ENCODE measurements around the gene PMF1.

DNA sequence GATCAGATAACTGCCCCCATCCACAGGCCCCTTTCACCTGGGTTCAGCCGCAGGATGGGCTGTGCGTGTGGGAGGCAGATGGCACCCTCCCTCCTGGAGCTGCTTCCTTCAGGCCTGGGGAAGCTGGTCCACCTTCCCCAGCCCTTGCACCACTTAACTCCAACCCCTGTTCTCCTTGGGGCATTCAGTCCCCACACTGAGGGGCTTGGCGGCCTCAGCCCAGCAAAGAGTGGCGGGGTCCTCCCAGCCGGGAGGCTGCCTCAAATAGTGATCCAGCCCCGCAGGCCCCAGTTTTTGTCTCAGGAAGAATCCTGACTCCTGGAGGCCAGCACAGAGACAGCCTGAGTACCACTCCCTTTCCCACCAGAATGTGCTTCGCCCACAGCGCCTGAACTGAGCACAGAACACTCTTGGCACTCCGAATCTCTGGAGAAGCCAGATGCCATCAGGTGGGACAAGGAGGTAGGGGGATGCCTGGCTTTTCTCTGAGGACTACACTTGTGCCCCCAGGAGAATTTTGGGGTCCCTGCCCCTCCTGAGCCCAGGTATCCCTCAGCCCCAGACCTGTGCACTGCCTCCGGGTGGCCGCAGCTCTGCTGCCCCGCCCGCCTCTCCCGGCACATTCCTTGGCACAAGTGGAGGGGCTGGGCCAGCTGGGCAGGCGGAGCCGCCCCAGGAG is 34.1 kb downstream of the PMF1 start:
- TF ChIP-seq TOX (CRISPR knock-in tag; IDR thresholded peaks at IDR 0.05; ENCODE audit: borderline replicate concordance) (no peak), ESRRG (CRISPR knock-in tag; IDR thresholded peaks at IDR 0.05) (no peak), ZNF8 (CRISPR knock-in tag; IDR thresholded peaks at IDR 0.05) (no peak)
- TF ChIP-seq, protein P1, sequence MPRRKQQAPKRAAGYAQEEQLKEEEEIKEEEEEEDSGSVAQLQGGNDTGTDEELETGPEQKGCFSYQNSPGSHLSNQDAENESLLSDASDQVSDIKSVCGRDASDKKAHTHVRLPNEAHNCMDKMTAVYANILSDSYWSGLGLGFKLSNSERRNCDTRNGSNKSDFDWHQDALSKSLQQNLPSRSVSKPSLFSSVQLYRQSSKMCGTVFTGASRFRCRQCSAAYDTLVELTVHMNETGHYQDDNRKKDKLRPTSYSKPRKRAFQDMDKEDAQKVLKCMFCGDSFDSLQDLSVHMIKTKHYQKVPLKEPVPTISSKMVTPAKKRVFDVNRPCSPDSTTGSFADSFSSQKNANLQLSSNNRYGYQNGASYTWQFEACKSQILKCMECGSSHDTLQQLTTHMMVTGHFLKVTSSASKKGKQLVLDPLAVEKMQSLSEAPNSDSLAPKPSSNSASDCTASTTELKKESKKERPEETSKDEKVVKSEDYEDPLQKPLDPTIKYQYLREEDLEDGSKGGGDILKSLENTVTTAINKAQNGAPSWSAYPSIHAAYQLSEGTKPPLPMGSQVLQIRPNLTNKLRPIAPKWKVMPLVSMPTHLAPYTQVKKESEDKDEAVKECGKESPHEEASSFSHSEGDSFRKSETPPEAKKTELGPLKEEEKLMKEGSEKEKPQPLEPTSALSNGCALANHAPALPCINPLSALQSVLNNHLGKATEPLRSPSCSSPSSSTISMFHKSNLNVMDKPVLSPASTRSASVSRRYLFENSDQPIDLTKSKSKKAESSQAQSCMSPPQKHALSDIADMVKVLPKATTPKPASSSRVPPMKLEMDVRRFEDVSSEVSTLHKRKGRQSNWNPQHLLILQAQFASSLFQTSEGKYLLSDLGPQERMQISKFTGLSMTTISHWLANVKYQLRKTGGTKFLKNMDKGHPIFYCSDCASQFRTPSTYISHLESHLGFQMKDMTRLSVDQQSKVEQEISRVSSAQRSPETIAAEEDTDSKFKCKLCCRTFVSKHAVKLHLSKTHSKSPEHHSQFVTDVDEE (CRISPR knock-in tag; IDR thresholded peaks at IDR 0.05), result no peak
- TF ChIP-seq, protein P2, sequence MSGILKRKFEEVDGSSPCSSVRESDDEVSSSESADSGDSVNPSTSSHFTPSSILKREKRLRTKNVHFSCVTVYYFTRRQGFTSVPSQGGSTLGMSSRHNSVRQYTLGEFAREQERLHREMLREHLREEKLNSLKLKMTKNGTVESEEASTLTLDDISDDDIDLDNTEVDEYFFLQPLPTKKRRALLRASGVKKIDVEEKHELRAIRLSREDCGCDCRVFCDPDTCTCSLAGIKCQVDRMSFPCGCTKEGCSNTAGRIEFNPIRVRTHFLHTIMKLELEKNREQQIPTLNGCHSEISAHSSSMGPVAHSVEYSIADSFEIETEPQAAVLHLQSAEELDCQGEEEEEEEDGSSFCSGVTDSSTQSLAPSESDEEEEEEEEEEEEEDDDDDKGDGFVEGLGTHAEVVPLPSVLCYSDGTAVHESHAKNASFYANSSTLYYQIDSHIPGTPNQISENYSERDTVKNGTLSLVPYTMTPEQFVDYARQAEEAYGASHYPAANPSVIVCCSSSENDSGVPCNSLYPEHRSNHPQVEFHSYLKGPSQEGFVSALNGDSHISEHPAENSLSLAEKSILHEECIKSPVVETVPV (CRISPR knock-in tag; IDR thresholded peaks at IDR 0.05), result no peak
- TF ChIP-seq, protein P3, sequence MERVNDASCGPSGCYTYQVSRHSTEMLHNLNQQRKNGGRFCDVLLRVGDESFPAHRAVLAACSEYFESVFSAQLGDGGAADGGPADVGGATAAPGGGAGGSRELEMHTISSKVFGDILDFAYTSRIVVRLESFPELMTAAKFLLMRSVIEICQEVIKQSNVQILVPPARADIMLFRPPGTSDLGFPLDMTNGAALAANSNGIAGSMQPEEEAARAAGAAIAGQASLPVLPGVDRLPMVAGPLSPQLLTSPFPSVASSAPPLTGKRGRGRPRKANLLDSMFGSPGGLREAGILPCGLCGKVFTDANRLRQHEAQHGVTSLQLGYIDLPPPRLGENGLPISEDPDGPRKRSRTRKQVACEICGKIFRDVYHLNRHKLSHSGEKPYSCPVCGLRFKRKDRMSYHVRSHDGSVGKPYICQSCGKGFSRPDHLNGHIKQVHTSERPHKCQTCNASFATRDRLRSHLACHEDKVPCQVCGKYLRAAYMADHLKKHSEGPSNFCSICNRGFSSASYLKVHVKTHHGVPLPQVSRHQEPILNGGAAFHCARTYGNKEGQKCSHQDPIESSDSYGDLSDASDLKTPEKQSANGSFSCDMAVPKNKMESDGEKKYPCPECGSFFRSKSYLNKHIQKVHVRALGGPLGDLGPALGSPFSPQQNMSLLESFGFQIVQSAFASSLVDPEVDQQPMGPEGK (CRISPR knock-in tag; IDR thresholded peaks at IDR 0.05; ENCODE audit: borderline replicate concordance), result no peak
- TF ChIP-seq, protein P4, sequence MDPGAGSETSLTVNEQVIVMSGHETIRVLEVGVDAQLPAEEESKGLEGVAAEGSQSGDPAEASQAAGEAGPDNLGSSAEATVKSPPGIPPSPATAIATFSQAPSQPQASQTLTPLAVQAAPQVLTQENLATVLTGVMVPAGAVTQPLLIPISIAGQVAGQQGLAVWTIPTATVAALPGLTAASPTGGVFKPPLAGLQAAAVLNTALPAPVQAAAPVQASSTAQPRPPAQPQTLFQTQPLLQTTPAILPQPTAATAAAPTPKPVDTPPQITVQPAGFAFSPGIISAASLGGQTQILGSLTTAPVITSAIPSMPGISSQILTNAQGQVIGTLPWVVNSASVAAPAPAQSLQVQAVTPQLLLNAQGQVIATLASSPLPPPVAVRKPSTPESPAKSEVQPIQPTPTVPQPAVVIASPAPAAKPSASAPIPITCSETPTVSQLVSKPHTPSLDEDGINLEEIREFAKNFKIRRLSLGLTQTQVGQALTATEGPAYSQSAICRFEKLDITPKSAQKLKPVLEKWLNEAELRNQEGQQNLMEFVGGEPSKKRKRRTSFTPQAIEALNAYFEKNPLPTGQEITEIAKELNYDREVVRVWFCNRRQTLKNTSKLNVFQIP (CRISPR knock-in tag; IDR thresholded peaks at IDR 0.05; ENCODE audit: borderline replicate concordance, low read depth), result no peak

All from SK-N-SH treated with all-trans-retinoic acid at 6 μM for 48 hours (cell line).